HG02981 (cell line): ENCODE data around the gene NCDN.
"Not testable (repeated sequence)": the region's sequence is repeated elsewhere in the genome, so short reads cannot be mapped to it uniquely, and the experiment has no call there.

Experiments used
- ATAC-seq: cut with Tn5 transposase; IDR thresholded peaks from one replicate; pipeline ENCODE4 v1.9.1; 2021; ENCODE audit warnings: mild to moderate bottlenecking, moderate library complexity; ENCODE audit not compliant: unreplicated experiment

The NCDN gene

GRCh38 chr1:35568975-35569395 lies 11.4 kb downstream of the NCDN start:
- ATAC-seq: no peak

GRCh38 chr1:35569936-35570335 lies 12.3 kb downstream of the NCDN start:
- ATAC-seq: no peak

GRCh38 chr1:35570589-35571137 lies 13.1 kb downstream of the NCDN start:
- no peak for ATAC-seq

- no peak for ATAC-seq
Observed at GRCh38 chr1:35571263-35571662, 13.7 kb downstream of the NCDN start.

GRCh38 chr1:35572296-35572695 lies 14.7 kb downstream of the NCDN start:
- ATAC-seq: no peak

GRCh38 chr1:35573198-35574124 lies 15.9 kb downstream of the NCDN start, which contains the start of gene TFAP2E:
Gene TFAP2E, plus strand, starts transcription at chr1:35573314. Its CDS starts 264 bp downstream, at chr1:35573578.
- ATAC-seq: no peak

GRCh38 chr1:35574125-35574654 lies 16.6 kb downstream of the NCDN start:
- no peak for ATAC-seq

GRCh38 chr1:35574655-35575415 lies 17.2 kb downstream of the NCDN start:
- no peak for ATAC-seq

GRCh38 chr1:35575416-35575958 lies 17.9 kb downstream of the NCDN start:
- no peak for ATAC-seq

- no peak for ATAC-seq
Observed at GRCh38 chr1:35576061-35576765, 18.6 kb downstream of the NCDN start.

GRCh38 chr1:35576766-35577070 lies 19.1 kb downstream of the NCDN start:
- ATAC-seq: not testable (repeated sequence)

- ATAC-seq: peak; percentile 66
Observed at GRCh38 chr1:35577071-35577998, 19.7 kb downstream of the NCDN start.

- ATAC-seq: no peak
Observed at GRCh38 chr1:35580949-35581388, 23.4 kb downstream of the NCDN start.

GRCh38 chr1:35581621-35582020 lies 24.0 kb downstream of the NCDN start:
- not testable (repeated sequence) for ATAC-seq

GRCh38 chr1:35585281-35585680 lies 27.7 kb downstream of the NCDN start:
- no peak for ATAC-seq

GRCh38 chr1:35585805-35586204 lies 28.2 kb downstream of the NCDN start:
- ATAC-seq: not testable (repeated sequence)

- ATAC-seq: no peak
Observed at GRCh38 chr1:35586808-35587207, 29.2 kb downstream of the NCDN start.

GRCh38 chr1:35587736-35588135 lies 30.1 kb downstream of the NCDN start:
- no peak for ATAC-seq

GRCh38 chr1:35588197-35588910 lies 30.8 kb downstream of the NCDN start:
- ATAC-seq: no peak
